ENCODE data around the gene PSD2. TPM values are rescaled to one million over a fixed set of nuclear protein-coding genes. Genes with fewer than 3 reads are reported as not detected.
A peak's percentile ranks its signal among the peaks of the same experiment; 100 is the strongest.

The PSD2 gene
- total RNA-seq, 1 experiment from 2014 or later: 0.22 TPM

DNA sequence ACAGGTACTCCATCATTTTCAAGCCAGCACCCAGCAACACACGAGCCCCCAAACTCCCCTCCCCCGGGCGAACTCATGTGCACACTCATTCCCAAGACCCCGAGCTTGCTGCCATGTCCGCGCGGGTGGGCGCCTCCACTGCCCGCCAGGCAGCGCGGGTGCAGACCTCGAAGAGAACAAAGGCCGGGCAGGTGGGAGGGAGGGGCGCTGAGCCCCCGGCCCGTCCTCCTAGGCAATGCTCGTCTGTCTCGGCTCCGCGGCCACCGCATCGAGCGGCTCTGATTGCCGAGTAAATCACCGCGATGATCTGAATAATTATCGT lies 47.1 kb upstream of the PSD2 start:
- Histone ChIP-seq H3K9ac (ENCODE audit: extremely low read depth, insufficient read length, low read length) (no peak overlapping the region), H4K8ac (replicated peaks; ENCODE audit: insufficient read length, low read depth, low read length) (no peak overlapping the region), H3K14ac (ENCODE audit: insufficient read depth, low read length) (no peak overlapping the region; the same call in 1 of the 2 replicates), H2BK15ac (ENCODE audit: low read depth, low read length) (no peak overlapping the region), H3K27me3 (ENCODE audit: insufficient read depth, low read length) (peaks cover 27% of the 10 kb centered on the region), H4K20me1 (ENCODE audit: control insufficient read depth, insufficient read depth, insufficient read length) (no peaks in the 10 kb centered on the region), H2AK5ac (ENCODE audit: insufficient read length, low read length) (no peak overlapping the region), H3K18ac (ENCODE audit: insufficient read length, low read depth, low read length) (no peak overlapping the region), H4K5ac (ENCODE audit: insufficient read length, low read depth, low read length) (no peak overlapping the region), H3K23ac (ENCODE audit: insufficient read length, low read depth, low read length) (no peak overlapping the region), H3K9me3 (ENCODE audit: control insufficient read depth, low read depth, low read length) (no peaks in the 10 kb centered on the region), H3K79me2 (ENCODE audit: insufficient read depth, low read length) (no peaks in the 10 kb centered on the region), H3K56ac (ENCODE audit: insufficient read length, low read depth, low read length) (no peak overlapping the region), H2BK20ac (ENCODE audit: low read depth, low read length, poor library complexity, severe bottlenecking) (no peak overlapping the region), H2BK5ac (ENCODE audit: insufficient read length, low read length) (no peak overlapping the region), H3T11ph (ENCODE audit: low read length) (no peak overlapping the region), H3K4me1 (ENCODE audit: insufficient read depth, low read length) (peaks cover 3% of the 10 kb centered on the region; the same call in 1 of the 2 replicates), H4K91ac (ENCODE audit: insufficient read length, low read depth, low read length) (no peak overlapping the region), H3K4ac (ENCODE audit: low read depth, low read length) (no peak overlapping the region), H3K23me2 (ENCODE audit: insufficient read length, low read depth, low read length, poor library complexity, severe bottlenecking) (peaks cover 27% of the 10 kb centered on the region), H2AFZ (ENCODE audit: low read length) (no peak overlapping the region), H2BK120ac (ENCODE audit: low read depth, low read length, poor library complexity, severe bottlenecking) (no peak overlapping the region), H2BK12ac (ENCODE audit: insufficient read length, low read depth, low read length) (no peak overlapping the region), H3K79me1 (ENCODE audit: insufficient read depth, low read depth, low read length, poor library complexity, severe bottlenecking) (no peaks in the 10 kb centered on the region), H3K27ac (ENCODE audit: insufficient read length, low read depth, low read length) (no peak overlapping the region), H3K4me2 (ENCODE audit: insufficient read depth, insufficient read length, low read length) (peak overlapping the region; percentile 68)
- Mint-ChIP-seq H3K27me3 (ENCODE audit: low read depth) (peaks cover 86% of the 10 kb centered on the region), H3K27ac (no peak overlapping the region), H3K4me3 (peak overlapping the region; percentile 47 to 83), H3K4me1 (peaks cover 37 to 40% of the 10 kb centered on the region in 2 experiments), H3K9me3 (peaks cover 0 to 3% of the 10 kb centered on the region in 2 experiments; a peak in 2 of 5 replicates), H3K36me3 (ENCODE audit: insufficient read depth in 1 of 3, low read depth in 3 of 3) (no peaks in the 10 kb centered on the region)
- TF ChIP-seq, protein P1, sequence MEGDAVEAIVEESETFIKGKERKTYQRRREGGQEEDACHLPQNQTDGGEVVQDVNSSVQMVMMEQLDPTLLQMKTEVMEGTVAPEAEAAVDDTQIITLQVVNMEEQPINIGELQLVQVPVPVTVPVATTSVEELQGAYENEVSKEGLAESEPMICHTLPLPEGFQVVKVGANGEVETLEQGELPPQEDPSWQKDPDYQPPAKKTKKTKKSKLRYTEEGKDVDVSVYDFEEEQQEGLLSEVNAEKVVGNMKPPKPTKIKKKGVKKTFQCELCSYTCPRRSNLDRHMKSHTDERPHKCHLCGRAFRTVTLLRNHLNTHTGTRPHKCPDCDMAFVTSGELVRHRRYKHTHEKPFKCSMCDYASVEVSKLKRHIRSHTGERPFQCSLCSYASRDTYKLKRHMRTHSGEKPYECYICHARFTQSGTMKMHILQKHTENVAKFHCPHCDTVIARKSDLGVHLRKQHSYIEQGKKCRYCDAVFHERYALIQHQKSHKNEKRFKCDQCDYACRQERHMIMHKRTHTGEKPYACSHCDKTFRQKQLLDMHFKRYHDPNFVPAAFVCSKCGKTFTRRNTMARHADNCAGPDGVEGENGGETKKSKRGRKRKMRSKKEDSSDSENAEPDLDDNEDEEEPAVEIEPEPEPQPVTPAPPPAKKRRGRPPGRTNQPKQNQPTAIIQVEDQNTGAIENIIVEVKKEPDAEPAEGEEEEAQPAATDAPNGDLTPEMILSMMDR (conservative IDR thresholded peaks at IDR 0.05): no peak
- no peak for DNase-seq
- no CpG with 5 or more reads among the region's 27 CpGs for WGBS (ENCODE audit: extremely low coverage, insufficient read length, low lambda C conversion rate)

Measured in H9 (cell line).